Bladder microvascular endothelial cell (primary cell): ENCODE measurements around the gene WDR4. TPM values are rescaled to one million over a fixed set of nuclear protein-coding genes. Genes with fewer than 3 reads are reported as not detected.

ENCODE experiments used
- total RNA-seq: library from RNA; depleted of rRNA; stranded (reverse); fragments of >200 nt; gene quantifications from 2 replicates; pipeline ENCODE4 v1.2.3, GENCODE V29; 2014

Gene WDR4
- 8.7 and 24.7 TPM in 2 replicates for total RNA-seq

GRCh38 chr21:42878993-42879787 is at the start of gene WDR4:
WDR4 (minus strand) TSS chr21:42879539; CDS start chr21:42879495, 44 bp downstream.

GRCh38 chr21:42925114-42925926 is 46.0 kb upstream of the WDR4 start, which contains the start of gene ERVH48-1:
ERVH48-1 (minus strand) TSS chr21:42925630; CDS start chr21:42919006, 6,624 bp downstream.

GRCh38 chr21:42892931-42893755 is 13.8 kb upstream of the WDR4 start, which contains the start of gene NDUFV3:
NDUFV3 (plus strand) TSS chr21:42893309; CDS start chr21:42893334, 25 bp downstream.

Other genes starting within 250 kb of the WDR4 start
- gene PDE9A, start 225.9 kb downstream of the WDR4 start, total RNA-seq: 0.16 and 4.7 TPM in 2 replicates
- gene NDUFV3, start 13.8 kb upstream of the WDR4 start, total RNA-seq: 15.2 and 27.3 TPM in 2 replicates
- gene ERVH48-1, start 46.1 kb upstream of the WDR4 start, total RNA-seq: not detected in 2 replicates
- 5.3 and 23.1 TPM in 2 replicates for gene PKNOX1, start 95.0 kb upstream of the WDR4 start, total RNA-seq
- 5.7 and 9.9 TPM in 2 replicates for gene CBS, start 196.3 kb upstream of the WDR4 start, total RNA-seq
- 17.3 and 37.3 TPM in 2 replicates for gene U2AF1, start 228.0 kb upstream of the WDR4 start, total RNA-seq